ENCODE measurements around the gene MAST4. TPM values are rescaled to one million over a fixed set of nuclear protein-coding genes. Genes with fewer than 3 reads are reported as not detected.

MAST4 gene
- total and polyA plus RNA-seq, 2 of the 8 experiments (the other 6 are each of a cell fraction or from before 2014, with no cell fraction given): 1.5 to 2.6 TPM

DNA sequence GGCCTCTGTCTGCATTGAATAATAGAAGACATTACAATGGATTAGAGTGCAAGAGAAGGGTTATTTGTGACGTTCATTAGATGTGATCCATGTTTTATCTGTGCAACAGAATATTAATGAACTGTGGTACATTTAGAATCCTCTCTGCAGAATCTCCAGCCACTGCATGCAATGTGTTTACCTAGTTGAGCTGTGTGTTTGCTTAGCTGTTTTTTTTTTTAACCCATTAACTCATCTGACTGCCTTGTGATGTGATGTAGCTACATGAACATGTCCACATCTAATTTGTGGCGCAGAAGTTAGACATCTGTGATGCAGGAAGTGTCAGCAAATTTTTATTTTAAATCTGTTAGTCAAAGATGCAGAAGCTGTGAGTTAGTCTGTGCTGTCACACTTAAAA, 363.5 kb downstream of the MAST4 start (continued):
- TF ChIP-seq, protein P1, sequence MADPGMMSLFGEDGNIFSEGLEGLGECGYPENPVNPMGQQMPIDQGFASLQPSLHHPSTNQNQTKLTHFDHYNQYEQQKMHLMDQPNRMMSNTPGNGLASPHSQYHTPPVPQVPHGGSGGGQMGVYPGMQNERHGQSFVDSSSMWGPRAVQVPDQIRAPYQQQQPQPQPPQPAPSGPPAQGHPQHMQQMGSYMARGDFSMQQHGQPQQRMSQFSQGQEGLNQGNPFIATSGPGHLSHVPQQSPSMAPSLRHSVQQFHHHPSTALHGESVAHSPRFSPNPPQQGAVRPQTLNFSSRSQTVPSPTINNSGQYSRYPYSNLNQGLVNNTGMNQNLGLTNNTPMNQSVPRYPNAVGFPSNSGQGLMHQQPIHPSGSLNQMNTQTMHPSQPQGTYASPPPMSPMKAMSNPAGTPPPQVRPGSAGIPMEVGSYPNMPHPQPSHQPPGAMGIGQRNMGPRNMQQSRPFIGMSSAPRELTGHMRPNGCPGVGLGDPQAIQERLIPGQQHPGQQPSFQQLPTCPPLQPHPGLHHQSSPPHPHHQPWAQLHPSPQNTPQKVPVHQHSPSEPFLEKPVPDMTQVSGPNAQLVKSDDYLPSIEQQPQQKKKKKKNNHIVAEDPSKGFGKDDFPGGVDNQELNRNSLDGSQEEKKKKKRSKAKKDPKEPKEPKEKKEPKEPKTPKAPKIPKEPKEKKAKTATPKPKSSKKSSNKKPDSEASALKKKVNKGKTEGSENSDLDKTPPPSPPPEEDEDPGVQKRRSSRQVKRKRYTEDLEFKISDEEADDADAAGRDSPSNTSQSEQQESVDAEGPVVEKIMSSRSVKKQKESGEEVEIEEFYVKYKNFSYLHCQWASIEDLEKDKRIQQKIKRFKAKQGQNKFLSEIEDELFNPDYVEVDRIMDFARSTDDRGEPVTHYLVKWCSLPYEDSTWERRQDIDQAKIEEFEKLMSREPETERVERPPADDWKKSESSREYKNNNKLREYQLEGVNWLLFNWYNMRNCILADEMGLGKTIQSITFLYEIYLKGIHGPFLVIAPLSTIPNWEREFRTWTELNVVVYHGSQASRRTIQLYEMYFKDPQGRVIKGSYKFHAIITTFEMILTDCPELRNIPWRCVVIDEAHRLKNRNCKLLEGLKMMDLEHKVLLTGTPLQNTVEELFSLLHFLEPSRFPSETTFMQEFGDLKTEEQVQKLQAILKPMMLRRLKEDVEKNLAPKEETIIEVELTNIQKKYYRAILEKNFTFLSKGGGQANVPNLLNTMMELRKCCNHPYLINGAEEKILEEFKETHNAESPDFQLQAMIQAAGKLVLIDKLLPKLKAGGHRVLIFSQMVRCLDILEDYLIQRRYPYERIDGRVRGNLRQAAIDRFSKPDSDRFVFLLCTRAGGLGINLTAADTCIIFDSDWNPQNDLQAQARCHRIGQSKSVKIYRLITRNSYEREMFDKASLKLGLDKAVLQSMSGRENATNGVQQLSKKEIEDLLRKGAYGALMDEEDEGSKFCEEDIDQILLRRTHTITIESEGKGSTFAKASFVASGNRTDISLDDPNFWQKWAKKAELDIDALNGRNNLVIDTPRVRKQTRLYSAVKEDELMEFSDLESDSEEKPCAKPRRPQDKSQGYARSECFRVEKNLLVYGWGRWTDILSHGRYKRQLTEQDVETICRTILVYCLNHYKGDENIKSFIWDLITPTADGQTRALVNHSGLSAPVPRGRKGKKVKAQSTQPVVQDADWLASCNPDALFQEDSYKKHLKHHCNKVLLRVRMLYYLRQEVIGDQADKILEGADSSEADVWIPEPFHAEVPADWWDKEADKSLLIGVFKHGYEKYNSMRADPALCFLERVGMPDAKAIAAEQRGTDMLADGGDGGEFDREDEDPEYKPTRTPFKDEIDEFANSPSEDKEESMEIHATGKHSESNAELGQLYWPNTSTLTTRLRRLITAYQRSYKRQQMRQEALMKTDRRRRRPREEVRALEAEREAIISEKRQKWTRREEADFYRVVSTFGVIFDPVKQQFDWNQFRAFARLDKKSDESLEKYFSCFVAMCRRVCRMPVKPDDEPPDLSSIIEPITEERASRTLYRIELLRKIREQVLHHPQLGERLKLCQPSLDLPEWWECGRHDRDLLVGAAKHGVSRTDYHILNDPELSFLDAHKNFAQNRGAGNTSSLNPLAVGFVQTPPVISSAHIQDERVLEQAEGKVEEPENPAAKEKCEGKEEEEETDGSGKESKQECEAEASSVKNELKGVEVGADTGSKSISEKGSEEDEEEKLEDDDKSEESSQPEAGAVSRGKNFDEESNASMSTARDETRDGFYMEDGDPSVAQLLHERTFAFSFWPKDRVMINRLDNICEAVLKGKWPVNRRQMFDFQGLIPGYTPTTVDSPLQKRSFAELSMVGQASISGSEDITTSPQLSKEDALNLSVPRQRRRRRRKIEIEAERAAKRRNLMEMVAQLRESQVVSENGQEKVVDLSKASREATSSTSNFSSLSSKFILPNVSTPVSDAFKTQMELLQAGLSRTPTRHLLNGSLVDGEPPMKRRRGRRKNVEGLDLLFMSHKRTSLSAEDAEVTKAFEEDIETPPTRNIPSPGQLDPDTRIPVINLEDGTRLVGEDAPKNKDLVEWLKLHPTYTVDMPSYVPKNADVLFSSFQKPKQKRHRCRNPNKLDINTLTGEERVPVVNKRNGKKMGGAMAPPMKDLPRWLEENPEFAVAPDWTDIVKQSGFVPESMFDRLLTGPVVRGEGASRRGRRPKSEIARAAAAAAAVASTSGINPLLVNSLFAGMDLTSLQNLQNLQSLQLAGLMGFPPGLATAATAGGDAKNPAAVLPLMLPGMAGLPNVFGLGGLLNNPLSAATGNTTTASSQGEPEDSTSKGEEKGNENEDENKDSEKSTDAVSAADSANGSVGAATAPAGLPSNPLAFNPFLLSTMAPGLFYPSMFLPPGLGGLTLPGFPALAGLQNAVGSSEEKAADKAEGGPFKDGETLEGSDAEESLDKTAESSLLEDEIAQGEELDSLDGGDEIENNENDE (IDR thresholded peaks at IDR 0.05; ENCODE audit: insufficient replicate concordance, low read length): no peak
- TF ChIP-seq SUZ12 (IDR thresholded peaks at IDR 0.05; ENCODE audit: low read length) (no peak), CTBP2 (IDR thresholded peaks at IDR 0.05; ENCODE audit: borderline replicate concordance, insufficient read depth, insufficient read length, low read length) (no peak), RAD21 (IDR thresholded peaks at IDR 0.05 in 1 of 2, conservative IDR thresholded peaks at IDR 0.05 in 1 of 2; ENCODE audit: low read depth in 2 of 2, low read length in 2 of 2) (no peak), JUND (IDR thresholded peaks at IDR 0.05; ENCODE audit: low read length) (no peak), BRCA1 (IDR thresholded peaks at IDR 0.05; ENCODE audit: low read depth, low read length) (no peak), KDM5A (IDR thresholded peaks at IDR 0.05; ENCODE audit: low read length) (no peak)
- TF ChIP-seq, protein P2, sequence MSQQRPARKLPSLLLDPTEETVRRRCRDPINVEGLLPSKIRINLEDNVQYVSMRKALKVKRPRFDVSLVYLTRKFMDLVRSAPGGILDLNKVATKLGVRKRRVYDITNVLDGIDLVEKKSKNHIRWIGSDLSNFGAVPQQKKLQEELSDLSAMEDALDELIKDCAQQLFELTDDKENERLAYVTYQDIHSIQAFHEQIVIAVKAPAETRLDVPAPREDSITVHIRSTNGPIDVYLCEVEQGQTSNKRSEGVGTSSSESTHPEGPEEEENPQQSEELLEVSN (IDR thresholded peaks at IDR 0.05): no peak

All from H1 (cell line).